HepG2 (cell line): ENCODE data around the gene BLVRB. TPM values are rescaled to one million over a fixed set of nuclear protein-coding genes. Genes with fewer than 3 reads are reported as not detected.

Experiments
- AHDC1 ChIP-seq: sonication (generic); formaldehyde crosslinking; IDR thresholded peaks from 2 replicates; pipeline ENCODE4 v1.5.1; 2020; ENCODE audit warnings: mild to moderate bottlenecking, missing genetic modification reagents, borderline replicate concordance
- CAMTA2 ChIP-seq: sonication (generic); formaldehyde crosslinking; IDR thresholded peaks from 2 replicates; pipeline ENCODE4 v1.4.0; 2020; ENCODE audit warnings: mild to moderate bottlenecking, missing genetic modification reagents, borderline replicate concordance
- ELF4 ChIP-seq: sonication (generic); formaldehyde crosslinking; IDR thresholded peaks from 2 replicates; pipeline ENCODE4 v1.5.0; 2020; ENCODE audit warnings: missing genetic modification reagents, mild to moderate bottlenecking, moderate library complexity, borderline replicate concordance
- MYC ChIP-seq: sonication (generic); formaldehyde crosslinking; IDR thresholded peaks from 2 replicates; pipeline ENCODE4 v1.9.0; 2021; ENCODE audit warnings: missing genetic modification reagents, borderline replicate concordance
- NCOA1 ChIP-seq: sonication (generic); formaldehyde crosslinking; IDR thresholded peaks from 2 replicates; pipeline ENCODE4 v1.9.0; 2021; ENCODE audit warnings: missing genetic modification reagents
- TAF1 ChIP-seq: sonication (generic); formaldehyde crosslinking; IDR thresholded peaks from 2 replicates; pipeline ENCODE4 v1.4.0; 2020; ENCODE audit warnings: missing genetic modification reagents
- TEAD3 ChIP-seq: optimal IDR thresholded peaks from 2 replicates; pipeline ENCODE3; 2016; ENCODE audit warnings: borderline replicate concordance
- XRCC5 ChIP-seq: fragments of 200-400 bp; formaldehyde crosslinking; optimal IDR thresholded peaks from 2 replicates; pipeline ENCODE3; 2017; ENCODE audit warnings: mild to moderate bottlenecking, low read length
- YEATS4 ChIP-seq: sonication (generic); formaldehyde crosslinking; IDR thresholded peaks from 2 replicates; pipeline ENCODE4 v1.4.0; 2020; ENCODE audit warnings: missing genetic modification reagents, borderline replicate concordance
- ZNF251 ChIP-seq: sonication (generic); formaldehyde crosslinking; IDR thresholded peaks from 2 replicates; pipeline ENCODE4 v1.9.0; 2021; ENCODE audit warnings: mild to moderate bottlenecking, missing genetic modification reagents
- ZNF431 ChIP-seq: sonication (generic); formaldehyde crosslinking; IDR thresholded peaks from 2 replicates; pipeline ENCODE4 v1.9.0; 2022; ENCODE audit warnings: missing genetic modification reagents, low read depth, mild to moderate bottlenecking, borderline replicate concordance
- ZNF574 ChIP-seq: sonication (generic); formaldehyde crosslinking; IDR thresholded peaks from 2 replicates; pipeline ENCODE4 v1.4.0; 2020; ENCODE audit warnings: missing genetic modification reagents
- ZNF674 ChIP-seq: sonication (generic); formaldehyde crosslinking; IDR thresholded peaks from 2 replicates; pipeline ENCODE4 v1.5.0; 2020; ENCODE audit warnings: low read depth, mild to moderate bottlenecking, missing genetic modification reagents
- ZNF761 ChIP-seq: sonication (generic); formaldehyde crosslinking; conservative IDR thresholded peaks from 2 replicates; pipeline ENCODE4 v1.4.0; 2020; ENCODE audit warnings: mild to moderate bottlenecking, missing genetic modification reagents
- ZSCAN9 ChIP-seq: IDR thresholded peaks from 2 replicates; pipeline ENCODE4 v1.6.1; 2016; ENCODE audit warnings: borderline replicate concordance
- polyA plus RNA-seq, 8 experiments: library from polyadenylated mRNA; depleted of rRNA in 3 of 8; stranded (reverse) in 7 of 8; unstranded in 1 of 8; fragments of >200 nt; fragmentation: Illumina TruSeq in 4 of 8; extraction: Trizol in 4 of 8; gene quantifications; 2 replicates each; pipeline versions ENCODE4 v1.2.1 to v1.2.3, GENCODE V29; 2011 to 2016; ENCODE audit warnings: low read depth in 4 of 8, missing spikeins in 1 of 8, mixed read lengths in 1 of 8; ENCODE audit not compliant: insufficient read depth in 1 of 8
- total RNA-seq, 5 experiments: library from RNA; depleted of rRNA; stranded (reverse); fragments of >200 nt; fragmentation: Illumina TruSeq; extraction: Trizol; gene quantifications; 2 replicates each; pipeline ENCODE4 v1.2.3, GENCODE V29; 2016; ENCODE audit warnings: low read depth in 1 of 5

Gene BLVRB
- total and polyA plus RNA-seq, 2 of the 13 experiments (the other 11 are each of a cell fraction or from before 2014, with no cell fraction given): 25.9 to 51.4 TPM

- no peak for TF ChIP-seq NCOA1 (CRISPR knock-in tag)
- TF ChIP-seq ZNF431 (CRISPR knock-in tag): no peak
- TF ChIP-seq YEATS4 (CRISPR knock-in tag): peak; percentile 20; the same call in 1 of the 2 replicates
- no peak for TF ChIP-seq ZNF251 (CRISPR knock-in tag)
- no peak for TF ChIP-seq ELF4 (CRISPR knock-in tag)
- TF ChIP-seq CAMTA2 (CRISPR knock-in tag): no peak
- TF ChIP-seq ZNF761 (CRISPR knock-in tag): no peak
- TF ChIP-seq XRCC5: no peak
- TF ChIP-seq ZSCAN9 (CRISPR knock-in tag): 0 out of 2 replicates have a peak, but pooled peaks have one; percentile 29
- TF ChIP-seq ZNF574 (CRISPR knock-in tag): 0 out of 2 replicates have a peak, but pooled peaks have one; percentile 27
- TF ChIP-seq AHDC1 (CRISPR knock-in tag): no peak
- peak; percentile 35; the same call in 1 of the 2 replicates for TF ChIP-seq MYC
- TF ChIP-seq TEAD3 (CRISPR knock-in tag): peak; percentile 31
- TF ChIP-seq TAF1: peak; percentile 62; the same call in 1 of the 2 replicates
- no peak for TF ChIP-seq ZNF674 (CRISPR knock-in tag)
Measured at GRCh38 chr19:40416918-40417642, 48.5 kb downstream of the BLVRB start (continued).
